ENCODE data around the gene GGT7.
"Not testable (repeated sequence)": the region's sequence is repeated elsewhere in the genome, so short reads cannot be mapped to it uniquely, and the experiment has no call there.

The GGT7 gene

GRCh38 chr20:34884260-34884659 is 11.6 kb upstream of the GGT7 start:
- no peak overlapping the region for H3K4me2 ChIP-seq
- no peaks in the 10 kb centered on the region for H3K36me3 ChIP-seq (ENCODE audit: insufficient read depth)
- H2AFZ ChIP-seq (ENCODE audit: low read depth), result no peak overlapping the region
- H4K20me1 ChIP-seq (ENCODE audit: insufficient read depth), result no peaks in the 10 kb centered on the region
- H3K4me1 ChIP-seq (ENCODE audit: low read depth, poor library complexity, severe bottlenecking), result no peaks in the 10 kb centered on the region
- H3K9ac ChIP-seq, result no peak overlapping the region
- no peaks in the 10 kb centered on the region for H3K27me3 ChIP-seq (ENCODE audit: insufficient read depth, low read depth)
- H3K79me2 ChIP-seq (ENCODE audit: insufficient read depth, low read depth), result no peaks in the 10 kb centered on the region
- no peak overlapping the region for H3K4me3 ChIP-seq (IDR thresholded peaks at IDR 0.05; ENCODE audit: insufficient read depth, low read depth, low read length)
- no peak overlapping the region for H3K27ac ChIP-seq
- no peak for TF ChIP-seq CTCF (conservative IDR thresholded peaks at IDR 0.05; ENCODE audit: low read depth, low read length)

GRCh38 chr20:34883809-34884208 is 11.2 kb upstream of the GGT7 start:
- Histone ChIP-seq H3K79me2 (ENCODE audit: insufficient read depth, low read depth) (no peaks in the 10 kb centered on the region), H3K27me3 (ENCODE audit: insufficient read depth, low read depth) (no peaks in the 10 kb centered on the region), H3K4me1 (ENCODE audit: low read depth, poor library complexity, severe bottlenecking) (no peaks in the 10 kb centered on the region), H3K9ac (no peak overlapping the region), H3K36me3 (ENCODE audit: insufficient read depth) (no peaks in the 10 kb centered on the region), H2AFZ (ENCODE audit: low read depth) (no peak overlapping the region), H3K27ac (no peak overlapping the region), H4K20me1 (ENCODE audit: insufficient read depth) (no peaks in the 10 kb centered on the region), H3K4me2 (no peak overlapping the region), H3K4me3 (IDR thresholded peaks at IDR 0.05; ENCODE audit: insufficient read depth, low read depth, low read length) (no peak overlapping the region)
- TF ChIP-seq CTCF (conservative IDR thresholded peaks at IDR 0.05; ENCODE audit: low read depth, low read length), result no peak

GRCh38 chr20:34883087-34883688 is 10.5 kb upstream of the GGT7 start:
- Histone ChIP-seq H4K20me1 (ENCODE audit: insufficient read depth) (no peaks in the 10 kb centered on the region), H3K4me2 (no peak overlapping the region), H3K27me3 (ENCODE audit: insufficient read depth, low read depth) (no peaks in the 10 kb centered on the region), H2AFZ (ENCODE audit: low read depth) (no peak overlapping the region), H3K79me2 (ENCODE audit: insufficient read depth, low read depth) (no peaks in the 10 kb centered on the region), H3K27ac (no peak overlapping the region), H3K4me3 (IDR thresholded peaks at IDR 0.05; ENCODE audit: insufficient read depth, low read depth, low read length) (no peak overlapping the region), H3K36me3 (ENCODE audit: insufficient read depth) (no peaks in the 10 kb centered on the region), H3K4me1 (ENCODE audit: low read depth, poor library complexity, severe bottlenecking) (no peaks in the 10 kb centered on the region), H3K9ac (no peak overlapping the region)
- no peak for TF ChIP-seq CTCF (conservative IDR thresholded peaks at IDR 0.05; ENCODE audit: low read depth, low read length)

DNA sequence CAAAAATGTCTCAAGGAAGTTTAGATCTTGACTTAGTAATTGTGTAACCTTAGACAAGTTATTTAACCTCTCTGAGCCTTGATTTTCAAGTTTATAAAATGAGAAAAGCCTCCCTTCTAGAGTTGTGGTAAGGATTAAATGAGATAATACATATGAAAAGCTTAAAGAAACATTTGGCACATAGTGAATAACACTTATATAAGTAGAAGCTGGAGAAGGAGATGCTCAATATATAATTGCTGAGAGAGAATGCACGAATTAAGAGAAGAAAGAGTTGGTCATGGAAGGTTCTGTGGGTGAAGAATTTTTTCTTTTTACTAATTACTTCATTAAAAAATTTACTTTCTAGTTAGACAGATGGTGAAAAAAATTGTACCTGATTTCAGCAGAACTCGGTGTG is 9.0 kb upstream of the GGT7 start:
- H3K9ac ChIP-seq, result no peak overlapping the region
- no peaks in the 10 kb centered on the region for H4K20me1 ChIP-seq (ENCODE audit: insufficient read depth)
- no peak overlapping the region for H2AFZ ChIP-seq (ENCODE audit: low read depth)
- H3K27me3 ChIP-seq (ENCODE audit: insufficient read depth, low read depth), result no peaks in the 10 kb centered on the region
- no peak for TF ChIP-seq CTCF (conservative IDR thresholded peaks at IDR 0.05; ENCODE audit: low read depth, low read length)
- no peaks in the 10 kb centered on the region for H3K36me3 ChIP-seq (ENCODE audit: insufficient read depth)
- H3K4me1 ChIP-seq (ENCODE audit: low read depth, poor library complexity, severe bottlenecking), result no peaks in the 10 kb centered on the region
- no peak overlapping the region for H3K27ac ChIP-seq
- H3K4me3 ChIP-seq (IDR thresholded peaks at IDR 0.05; ENCODE audit: insufficient read depth, low read depth, low read length), result no peak overlapping the region
- no peaks in the 10 kb centered on the region for H3K79me2 ChIP-seq (ENCODE audit: insufficient read depth, low read depth)
- no peak overlapping the region for H3K4me2 ChIP-seq

DNA sequence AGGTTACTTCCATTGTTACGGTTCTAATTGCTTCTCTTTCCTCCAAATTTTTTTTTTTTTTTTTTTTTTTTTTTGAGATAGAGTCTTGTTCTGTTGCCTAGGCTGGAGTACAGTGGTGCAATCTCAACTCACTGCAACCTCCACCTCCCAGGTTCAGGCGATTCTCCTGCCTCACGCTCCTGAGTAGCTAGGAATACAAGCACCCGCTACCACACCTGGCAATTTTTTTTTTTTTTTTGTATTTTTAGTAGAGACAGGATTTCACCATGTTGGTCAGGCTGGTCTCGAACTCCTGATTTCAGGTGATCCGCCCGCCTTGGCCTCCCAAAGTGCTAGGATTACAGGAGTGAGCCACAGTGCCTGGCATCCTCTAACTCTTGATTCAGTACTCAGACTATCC is 8.3 kb upstream of the GGT7 start:
- not testable (repeated sequence) for H3K4me3 ChIP-seq (IDR thresholded peaks at IDR 0.05; ENCODE audit: insufficient read depth, low read depth, low read length); H3K36me3 ChIP-seq (ENCODE audit: insufficient read depth); H3K9ac ChIP-seq; H3K79me2 ChIP-seq (ENCODE audit: insufficient read depth, low read depth); H3K27ac ChIP-seq; H4K20me1 ChIP-seq (ENCODE audit: insufficient read depth); H3K4me2 ChIP-seq; H3K4me1 ChIP-seq (ENCODE audit: low read depth, poor library complexity, severe bottlenecking); H2AFZ ChIP-seq (ENCODE audit: low read depth); H3K27me3 ChIP-seq (ENCODE audit: insufficient read depth, low read depth)
